CD14-positive monocyte (primary cell): ENCODE data around the gene PILRA. TPM values are rescaled to one million over a fixed set of nuclear protein-coding genes. Genes with fewer than 3 reads are reported as not detected.

Experiments
- DNase-seq, 3 donors: peaks; one replicate each; pipeline ENCODE4 v3.0.0-alpha.2; 2011 to 2022
- H2AFZ ChIP-seq: 2 replicates; pipeline ENCODE4 v1.6.0; 2012; ENCODE audit warnings: mild to moderate bottlenecking, low read depth, low read length, inconsistent platforms; ENCODE audit not compliant: insufficient read depth, poor library complexity, severe bottlenecking
- H3K27ac ChIP-seq, 2 donors: 1 replicate in 1 of 2; 2 replicates in 1 of 2; pipeline ENCODE4 v1.5.1; 2012 to 2013; ENCODE audit warnings: low read length in 2 of 2, control low read depth in 1 of 2, inconsistent platforms in 1 of 2, low read depth in 1 of 2, mild to moderate bottlenecking in 1 of 2
- H3K27me3 ChIP-seq, 2 donors: one replicate each; pipeline versions ENCODE4 v1.6.0 to v1.6.1; 2011 to 2013; ENCODE audit warnings: low read length in 2 of 2; ENCODE audit not compliant: control insufficient read depth in 2 of 2, insufficient read depth in 2 of 2
- H3K36me3 ChIP-seq, 2 donors: replicated peaks in 1 of 2; 1 replicate in 1 of 2; 2 replicates in 1 of 2; pipeline versions ENCODE4 v1.5.1 to v1.6.1; 2012 to 2013; ENCODE audit warnings: low read length in 2 of 2, control low read depth in 1 of 2, inconsistent platforms in 1 of 2, mild to moderate bottlenecking in 1 of 2; ENCODE audit not compliant: insufficient read depth in 2 of 2, control insufficient read depth in 1 of 2
- H3K4me1 ChIP-seq, 2 donors: 1 replicate in 1 of 2; 2 replicates in 1 of 2; pipeline versions ENCODE4 v1.5.1 to v1.6.1; 2012 to 2013; ENCODE audit warnings: low read length in 2 of 2, control low read depth in 1 of 2, inconsistent platforms in 1 of 2, mild to moderate bottlenecking in 1 of 2, moderate library complexity in 1 of 2; ENCODE audit not compliant: insufficient read depth in 2 of 2, control insufficient read depth in 1 of 2
- H3K4me2 ChIP-seq: replicated peaks from 2 replicates; pipeline ENCODE3; 2012; ENCODE audit warnings: low read length, moderate library complexity, mild to moderate bottlenecking; ENCODE audit not compliant: poor library complexity, severe bottlenecking; ENCODE audit errors: extremely low read depth
- H3K4me3 ChIP-seq, 3 experiments: fragments of 200-600 bp in 1 of 3; sonication (generic) in 1 of 3; replicated peaks in 1 of 3; 1 replicate in 2 of 3; 2 replicates in 1 of 3; pipeline ENCODE4 v1.5.1; 2011 to 2013; ENCODE audit warnings: low read length in 3 of 3, mild to moderate bottlenecking in 3 of 3, control low read depth in 2 of 3, low read depth in 2 of 3, inconsistent platforms in 1 of 3, moderate library complexity in 1 of 3
- H3K79me2 ChIP-seq: 2 replicates; pipeline ENCODE4 v1.6.0; 2012; ENCODE audit warnings: mild to moderate bottlenecking, control low read depth, inconsistent platforms, low read length, moderate library complexity; ENCODE audit not compliant: insufficient read depth
- H3K9ac ChIP-seq: 2 replicates; pipeline ENCODE4 v1.6.0; 2017; ENCODE audit warnings: low read length, mild to moderate bottlenecking; ENCODE audit not compliant: insufficient read depth, poor library complexity, severe bottlenecking
- H3K9me3 ChIP-seq, 2 donors: replicated peaks in 1 of 2; 1 replicate in 1 of 2; 2 replicates in 1 of 2; pipeline versions ENCODE4 v1.5.1 to v1.6.1; 2012 to 2013; ENCODE audit warnings: low read length in 2 of 2, control low read depth in 1 of 2; ENCODE audit not compliant: control insufficient read depth in 1 of 2, insufficient read depth in 1 of 2
- H4K20me1 ChIP-seq: 2 replicates; pipeline ENCODE4 v1.6.0; 2012; ENCODE audit warnings: mild to moderate bottlenecking, low read length, control low read depth, moderate library complexity; ENCODE audit not compliant: insufficient read depth
- H3K27ac Mint-ChIP-seq, 7 donors: one replicate each; pipeline ENCODE4 v1.8.0; 2020; ENCODE audit warnings: mild to moderate bottlenecking in 7 of 7, mixed read lengths in 7 of 7, moderate library complexity in 6 of 7, inconsistent platforms in 2 of 7
- H3K27me3 Mint-ChIP-seq, 3 donors: one replicate each; pipeline ENCODE4 v1.8.0; 2021 to 2022; ENCODE audit warnings: low read depth in 3 of 3, mild to moderate bottlenecking in 3 of 3, mixed read lengths in 3 of 3, moderate library complexity in 3 of 3, inconsistent platforms in 1 of 3
- H3K36me3 Mint-ChIP-seq, 2 donors: one replicate each; pipeline ENCODE4 v1.8.0; 2020; ENCODE audit warnings: mixed read lengths in 2 of 2, inconsistent platforms in 1 of 2, mild to moderate bottlenecking in 1 of 2
- H3K4me1 Mint-ChIP-seq: one replicate; pipeline ENCODE4 v1.8.0; 2020; ENCODE audit warnings: mild to moderate bottlenecking, mixed read lengths
- H3K4me3 Mint-ChIP-seq, 2 donors: one replicate each; pipeline ENCODE4 v1.8.0; 2020; ENCODE audit warnings: mild to moderate bottlenecking in 2 of 2, mixed read lengths in 2 of 2, moderate library complexity in 1 of 2
- H3K9me3 Mint-ChIP-seq, 7 donors: one replicate each; pipeline ENCODE4 v1.8.0; 2020 to 2022; ENCODE audit warnings: mixed read lengths in 7 of 7, mild to moderate bottlenecking in 6 of 7, moderate library complexity in 6 of 7, inconsistent platforms in 2 of 7
- CTCF ChIP-seq: fragments of 200-600 bp; IDR thresholded peaks from one replicate; pipeline ENCODE4 v1.8.0; 2022; ENCODE audit warnings: antibody characterized with exemption, mild to moderate bottlenecking
- WGBS: methylation state at CpG from one replicate; pipeline ENCODE4 v1.1.5; 2013; ENCODE audit warnings: missing lambda C conversion rate; ENCODE audit not compliant: insufficient coverage; 5-methylcytosine and 5-hydroxymethylcytosine counted together
- intact Hi-C, 2 donors: fragments of 100-400 bp; cut with micrococcal nuclease; formaldehyde crosslinking; loops; one replicate each; pipeline versions ENCODE4 v1.15.0 to v1.15.1; 2023
- polyA plus RNA-seq, 3 donors: library from polyadenylated mRNA; depleted of rRNA in 1 of 3; unstranded in 2 of 3; stranded (reverse) in 1 of 3; fragments of 300-500 nt in 2 of 3; fragments of >200 nt in 1 of 3; fragmentation: Illumina TruSeq in 2 of 3; gene quantifications; 1 replicate in 2 of 3; 2 replicates in 1 of 3; pipeline ENCODE4 v1.2.3, GENCODE V29; 2012 to 2021

The PILRA gene
- polyA plus RNA-seq, 3 donors = 316 to 491 (median 364) TPM

GRCh38 chr7:100386940-100387339 is 13.7 kb downstream of the PILRA start:
- Histone ChIP-seq H3K27ac (peak overlapping the region in 1 of 2 donors; percentile 14), H3K4me3 (no peak overlapping the region), H2AFZ (no peak overlapping the region), H3K9me3 (no peaks in the 10 kb centered on the region), H3K79me2 (peaks cover 92% of the 10 kb centered on the region), H3K36me3 (peaks cover 26 to 63% of the 10 kb centered on the region in 2 donors), H3K9ac (no peak overlapping the region), H4K20me1 (peaks cover 98% of the 10 kb centered on the region), H3K4me1 (peaks cover 49 to 63% of the 10 kb centered on the region in 2 donors), H3K4me2 (no peak overlapping the region), H3K27me3 (no peaks in the 10 kb centered on the region)
- intact Hi-C loops = no loop called here
- no peak for DNase-seq
- Mint-ChIP-seq H3K4me1 (peaks cover 49% of the 10 kb centered on the region), H3K9me3 (no peaks in the 10 kb centered on the region), H3K27ac (peak overlapping the region in 1 of 7 donors; percentile 55), H3K36me3 (peaks cover 45 to 75% of the 10 kb centered on the region in 2 donors), H3K27me3 (peaks cover 0 to 4% (median 3%) of the 10 kb centered on the region in 3 donors), H3K4me3 (no peak overlapping the region)
- no CpG with 5 or more reads among the region's 5 CpGs for WGBS
- TF ChIP-seq CTCF = no peak

DNA sequence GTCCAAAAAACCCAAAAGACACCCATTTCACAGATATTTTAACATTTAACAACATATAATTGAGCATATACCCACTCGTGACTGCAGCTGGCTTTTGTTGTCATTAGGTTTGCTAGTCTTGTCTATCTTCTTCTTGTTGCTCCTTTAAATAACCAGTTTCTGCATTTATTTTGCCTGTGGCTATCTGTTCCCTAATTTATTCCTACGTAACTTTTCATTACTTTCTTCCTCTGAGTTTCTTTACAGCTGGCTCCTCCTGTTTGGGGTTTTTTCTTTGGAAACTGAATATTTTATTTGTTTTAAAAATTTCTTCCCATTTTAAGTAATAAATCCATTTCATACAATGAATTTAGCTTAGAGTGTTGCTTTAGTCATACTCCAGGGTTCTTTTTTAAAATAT is 14.4 kb downstream of the PILRA start:
- H3K4me3 ChIP-seq = no peak overlapping the region
- TF ChIP-seq CTCF = no peak
- H3K9ac ChIP-seq = no peak overlapping the region
- Mint-ChIP-seq H3K27me3 (peaks cover 0 to 4% (median 3%) of the 10 kb centered on the region in 3 donors), H3K9me3 (no peaks in the 10 kb centered on the region), H3K27ac (peak overlapping the region in 3 of 7 donors; percentile 25 to 55 (median 50)), H3K36me3 (peaks cover 50 to 75% of the 10 kb centered on the region in 2 donors), H3K4me1 (peaks cover 50% of the 10 kb centered on the region), H3K4me3 (no peak overlapping the region)
- peaks cover 45 to 63% of the 10 kb centered on the region in 2 donors for H3K4me1 ChIP-seq
- no peak overlapping the region for H2AFZ ChIP-seq
- peaks cover 26 to 69% of the 10 kb centered on the region in 2 donors for H3K36me3 ChIP-seq
- H3K79me2 ChIP-seq = peaks cover 91% of the 10 kb centered on the region
- H3K9me3 ChIP-seq = no peaks in the 10 kb centered on the region
- H3K4me2 ChIP-seq = no peak overlapping the region
- WGBS = no CpG with 5 or more reads among the region's 2 CpGs
- peaks cover 98% of the 10 kb centered on the region for H4K20me1 ChIP-seq
- no peaks in the 10 kb centered on the region for H3K27me3 ChIP-seq
- intact Hi-C loops = no loop called here
- no peak for DNase-seq
- peak overlapping the region in 1 of 2 donors; percentile 14 for H3K27ac ChIP-seq
